Ecto neural progenitor cell (in vitro differentiated cells): ENCODE data around the gene APCDD1.
"Not testable (repeated sequence)": the region's sequence is repeated elsewhere in the genome, so short reads cannot be mapped to it uniquely, and the experiment has no call there.

Experiments
- DNase-seq: peaks from one replicate; pipeline ENCODE4 v3.0.0-alpha.2; 2018; ENCODE audit warnings: low spot score

Gene APCDD1

DNA sequence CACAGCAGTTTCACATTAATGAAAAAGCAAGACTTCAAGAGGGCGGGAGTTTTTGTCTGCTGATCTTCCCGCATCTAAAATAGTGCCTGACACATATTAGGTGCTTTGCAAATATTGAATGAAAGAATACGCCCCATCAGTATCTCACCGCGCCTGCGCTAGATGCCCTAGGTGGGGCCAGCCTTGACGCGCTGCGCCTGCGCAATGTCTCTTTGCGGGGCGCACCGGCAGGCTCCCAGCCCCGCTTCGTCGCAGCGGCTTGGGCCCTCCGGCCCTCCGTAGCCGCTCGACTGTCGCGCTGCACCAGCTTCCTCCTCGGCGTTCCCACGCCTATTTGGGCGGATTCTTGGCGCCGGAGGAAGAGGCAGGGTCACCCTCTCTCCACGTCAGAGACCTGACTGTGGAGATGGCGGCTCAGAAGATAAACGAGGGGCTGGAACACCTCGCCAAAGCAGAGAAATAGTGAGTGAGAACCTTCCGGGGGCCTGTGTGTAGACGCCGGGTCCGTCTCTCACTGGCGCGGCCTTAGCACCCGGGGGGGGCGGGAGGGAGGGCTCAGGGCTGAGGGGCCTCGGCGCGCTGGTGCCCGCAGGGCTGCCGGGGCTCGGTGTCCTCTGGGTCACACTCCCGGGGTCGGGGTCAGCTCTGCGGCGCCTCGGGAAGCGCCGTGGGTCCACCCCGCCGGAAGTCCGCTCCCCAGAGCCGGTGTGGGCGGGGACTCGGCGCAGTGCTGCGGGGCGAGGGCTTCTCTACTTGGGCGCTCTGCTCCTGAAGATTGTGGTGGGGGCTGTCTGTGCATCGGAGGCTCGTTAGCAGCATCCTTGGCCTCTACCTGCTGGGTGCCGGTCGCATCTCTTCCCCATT is 71.5 kb downstream of the APCDD1 start, which contains the start of gene NAPG:
TSS of gene NAPG (plus strand) at position 331 of the 864 bp plus-strand sequence. CDS start at position 407, 76 bp downstream.
- peak; percentile 94 for DNase-seq

DNA sequence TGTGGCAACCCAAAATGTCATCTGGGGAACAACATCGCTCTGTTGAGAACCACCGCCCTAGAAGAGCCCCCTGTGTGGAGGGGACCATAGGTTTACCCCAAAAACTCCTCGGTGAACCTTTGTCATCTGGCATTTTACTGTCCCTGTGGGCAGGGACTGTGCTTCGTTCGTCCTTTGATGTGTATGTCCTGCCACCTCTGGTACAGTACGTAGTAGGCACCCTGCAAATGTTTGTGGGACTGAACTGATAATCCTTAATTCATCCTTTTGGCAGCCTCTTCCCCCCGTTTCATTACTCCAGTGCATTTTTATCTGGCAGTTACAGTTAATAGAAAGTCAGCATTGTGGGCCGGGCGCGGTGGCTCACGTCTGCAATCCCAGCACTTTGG is 72.1 kb downstream of the APCDD1 start:
- DNase-seq, result no peak

DNA sequence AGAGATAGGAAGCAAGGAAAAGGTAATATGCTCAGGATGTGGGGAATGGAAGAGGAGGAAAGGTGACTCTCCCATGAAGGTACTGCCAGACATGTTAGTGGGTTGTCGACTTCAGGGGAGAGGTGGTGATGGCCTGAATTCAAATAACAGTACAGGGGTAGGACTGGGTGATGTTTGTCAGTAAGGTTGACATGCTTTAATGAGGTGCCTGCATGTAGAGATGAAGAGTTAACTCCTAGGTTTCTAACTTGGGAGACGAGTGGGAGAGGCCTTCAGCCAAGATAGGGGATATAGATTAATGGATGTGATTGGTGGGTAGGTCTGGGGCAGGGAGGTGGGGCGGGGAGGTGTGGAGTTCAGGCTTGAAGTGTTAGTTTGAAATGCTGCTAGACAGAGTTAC is 74.0 kb downstream of the APCDD1 start:
- no peak for DNase-seq

GRCh38 chr18:10530002-10530401 is 75.6 kb downstream of the APCDD1 start:
- DNase-seq, result no peak

- no peak for DNase-seq
These were observed 76.4 kb downstream of the APCDD1 start for GRCh38 chr18:10530852-10531251.

GRCh38 chr18:10533111-10533510 is 78.7 kb downstream of the APCDD1 start:
- DNase-seq, result no peak

DNA sequence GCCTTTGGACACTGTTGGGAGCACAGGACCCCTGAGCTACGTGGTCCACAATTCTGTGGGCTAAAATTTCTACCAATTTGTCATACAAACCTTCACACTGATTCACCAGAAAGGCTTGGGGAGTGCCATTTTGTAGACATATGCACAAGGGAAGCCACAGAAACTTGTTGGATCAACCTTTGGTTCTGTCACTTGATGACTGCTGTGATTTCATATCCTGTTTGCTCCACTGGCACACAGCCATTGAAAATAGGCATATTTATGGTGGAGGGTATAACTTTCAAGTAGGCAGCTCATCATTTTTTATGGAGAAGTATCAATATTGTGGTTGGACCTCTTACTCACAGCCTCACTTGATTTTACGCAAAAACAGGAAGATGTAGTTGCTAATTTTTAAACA is 81.8 kb downstream of the APCDD1 start:
- no peak for DNase-seq

- DNase-seq, result no peak
These were observed 83.3 kb downstream of the APCDD1 start for GRCh38 chr18:10537765-10538164.

- DNase-seq, result not testable (repeated sequence)
These were observed 84.7 kb downstream of the APCDD1 start for GRCh38 chr18:10539124-10539523.
